Measurements from ENCODE around the gene MX2. TPM values are rescaled to one million over a fixed set of nuclear protein-coding genes. Genes with fewer than 3 reads are reported as not detected.

Gene MX2
- total and polyA plus RNA-seq, 2 donors (not counting 1 experiment from before 2014, with no cell fraction given) = 2.0 to 3.6 TPM

- H3K4me2 ChIP-seq (ENCODE audit: extremely low read depth, insufficient read depth, low read length) = no peak overlapping the region
- no peak overlapping the region for H3K27ac ChIP-seq (ENCODE audit: insufficient read depth, low read length)
- peaks cover 5% of the 10 kb centered on the region for H3K4me1 ChIP-seq (ENCODE audit: control insufficient read depth, extremely low read depth, insufficient read depth, low read length)
- no peaks in the 10 kb centered on the region for H3K36me3 ChIP-seq (ENCODE audit: control insufficient read depth, insufficient read depth, low read length)
- no peak for DNase-seq (ENCODE audit: low read depth in 2 of 2)
- TF ChIP-seq EZH2 (IDR thresholded peaks at IDR 0.05; ENCODE audit: low read length, missing control alignments) = no peak
- TF ChIP-seq, protein P1, sequence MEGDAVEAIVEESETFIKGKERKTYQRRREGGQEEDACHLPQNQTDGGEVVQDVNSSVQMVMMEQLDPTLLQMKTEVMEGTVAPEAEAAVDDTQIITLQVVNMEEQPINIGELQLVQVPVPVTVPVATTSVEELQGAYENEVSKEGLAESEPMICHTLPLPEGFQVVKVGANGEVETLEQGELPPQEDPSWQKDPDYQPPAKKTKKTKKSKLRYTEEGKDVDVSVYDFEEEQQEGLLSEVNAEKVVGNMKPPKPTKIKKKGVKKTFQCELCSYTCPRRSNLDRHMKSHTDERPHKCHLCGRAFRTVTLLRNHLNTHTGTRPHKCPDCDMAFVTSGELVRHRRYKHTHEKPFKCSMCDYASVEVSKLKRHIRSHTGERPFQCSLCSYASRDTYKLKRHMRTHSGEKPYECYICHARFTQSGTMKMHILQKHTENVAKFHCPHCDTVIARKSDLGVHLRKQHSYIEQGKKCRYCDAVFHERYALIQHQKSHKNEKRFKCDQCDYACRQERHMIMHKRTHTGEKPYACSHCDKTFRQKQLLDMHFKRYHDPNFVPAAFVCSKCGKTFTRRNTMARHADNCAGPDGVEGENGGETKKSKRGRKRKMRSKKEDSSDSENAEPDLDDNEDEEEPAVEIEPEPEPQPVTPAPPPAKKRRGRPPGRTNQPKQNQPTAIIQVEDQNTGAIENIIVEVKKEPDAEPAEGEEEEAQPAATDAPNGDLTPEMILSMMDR (conservative IDR thresholded peaks at IDR 0.05 in 1 of 2, IDR thresholded peaks at IDR 0.05 in 1 of 2; ENCODE audit: low read depth in 1 of 2, low read length in 2 of 2) = no peak
- H4K20me1 ChIP-seq (ENCODE audit: control insufficient read depth, extremely low read depth, insufficient read depth, low read length) = no peaks in the 10 kb centered on the region
- H3K79me2 ChIP-seq (ENCODE audit: control insufficient read depth, insufficient read depth, low read length) = no peaks in the 10 kb centered on the region
- no peak overlapping the region for H2AFZ ChIP-seq (ENCODE audit: low read length)
- H3K27me3 ChIP-seq (ENCODE audit: control insufficient read depth, insufficient read depth, low read length) = no peaks in the 10 kb centered on the region
- H3K4me3 ChIP-seq (replicated peaks in 1 of 4; ENCODE audit: control extremely low read depth in 1 of 4, insufficient read depth in 1 of 4, low read depth in 3 of 4, low read length in 4 of 4) = no peak overlapping the region
- no peak overlapping the region for H3K9ac ChIP-seq (ENCODE audit: insufficient read depth, low read length)
- H3K9me3 ChIP-seq (ENCODE audit: control insufficient read depth, insufficient read depth, low read depth, low read length) = no peaks in the 10 kb centered on the region
Observed at GRCh38 chr21:41363370-41364270, 1.8 kb downstream of the MX2 start.

- Histone ChIP-seq H3K9me3 (ENCODE audit: control insufficient read depth, insufficient read depth, low read depth, low read length) (no peaks in the 10 kb centered on the region), H2AFZ (ENCODE audit: low read length) (no peak overlapping the region), H3K79me2 (ENCODE audit: control insufficient read depth, insufficient read depth, low read length) (no peaks in the 10 kb centered on the region), H3K27me3 (ENCODE audit: control insufficient read depth, insufficient read depth, low read length) (no peaks in the 10 kb centered on the region), H4K20me1 (ENCODE audit: control insufficient read depth, extremely low read depth, insufficient read depth, low read length) (no peaks in the 10 kb centered on the region), H3K4me3 (replicated peaks in 1 of 4; ENCODE audit: control extremely low read depth in 1 of 4, insufficient read depth in 1 of 4, low read depth in 3 of 4, low read length in 4 of 4) (no peak overlapping the region), H3K4me1 (ENCODE audit: control insufficient read depth, extremely low read depth, insufficient read depth, low read length) (peaks cover 5% of the 10 kb centered on the region), H3K9ac (ENCODE audit: insufficient read depth, low read length) (no peak overlapping the region), H3K36me3 (ENCODE audit: control insufficient read depth, insufficient read depth, low read length) (no peaks in the 10 kb centered on the region), H3K4me2 (ENCODE audit: extremely low read depth, insufficient read depth, low read length) (no peak overlapping the region), H3K27ac (ENCODE audit: insufficient read depth, low read length) (no peak overlapping the region)
- no peak for DNase-seq (ENCODE audit: low read depth in 2 of 2)
- TF ChIP-seq EZH2 (IDR thresholded peaks at IDR 0.05; ENCODE audit: low read length, missing control alignments) = no peak
- TF ChIP-seq, protein P1 (conservative IDR thresholded peaks at IDR 0.05 in 1 of 2, IDR thresholded peaks at IDR 0.05 in 1 of 2; ENCODE audit: low read depth in 1 of 2, low read length in 2 of 2) = no peak
Observed at GRCh38 chr21:41364308-41364707, 2.5 kb downstream of the MX2 start.

GRCh38 chr21:41365377-41366107, 3.7 kb downstream of the MX2 start:
- Histone ChIP-seq H3K9ac (ENCODE audit: insufficient read depth, low read length) (no peak overlapping the region), H3K4me2 (ENCODE audit: extremely low read depth, insufficient read depth, low read length) (no peak overlapping the region), H2AFZ (ENCODE audit: low read length) (no peak overlapping the region), H3K4me1 (ENCODE audit: control insufficient read depth, extremely low read depth, insufficient read depth, low read length) (peaks cover 2% of the 10 kb centered on the region), H3K9me3 (ENCODE audit: control insufficient read depth, insufficient read depth, low read depth, low read length) (no peaks in the 10 kb centered on the region), H4K20me1 (ENCODE audit: control insufficient read depth, extremely low read depth, insufficient read depth, low read length) (no peaks in the 10 kb centered on the region), H3K27ac (ENCODE audit: insufficient read depth, low read length) (no peak overlapping the region), H3K4me3 (replicated peaks in 1 of 4; ENCODE audit: control extremely low read depth in 1 of 4, insufficient read depth in 1 of 4, low read depth in 3 of 4, low read length in 4 of 4) (no peak overlapping the region), H3K79me2 (ENCODE audit: control insufficient read depth, insufficient read depth, low read length) (no peaks in the 10 kb centered on the region), H3K36me3 (ENCODE audit: control insufficient read depth, insufficient read depth, low read length) (no peaks in the 10 kb centered on the region), H3K27me3 (ENCODE audit: control insufficient read depth, insufficient read depth, low read length) (no peaks in the 10 kb centered on the region)
- TF ChIP-seq, protein P1 (conservative IDR thresholded peaks at IDR 0.05 in 1 of 2, IDR thresholded peaks at IDR 0.05 in 1 of 2; ENCODE audit: low read depth in 1 of 2, low read length in 2 of 2) = no peak
- TF ChIP-seq EZH2 (IDR thresholded peaks at IDR 0.05; ENCODE audit: low read length, missing control alignments) = no peak
- DNase-seq (ENCODE audit: low read depth in 2 of 2) = no peak

All from fibroblast of lung (primary cell).